Activated naive CD4-positive, alpha-beta T cell treated with anti-CD3 and anti-CD28 coated beads for 36 hours (primary cell): ENCODE results near the gene ARHGAP4. TPM values are rescaled to one million over a fixed set of nuclear protein-coding genes. Genes with fewer than 3 reads are reported as not detected.
A peak's percentile ranks its signal among the peaks of the same experiment; 100 is the strongest.

Experiments
- CTCF ChIA-PET: fragments of 350-600 bp; sonication (Branson Sonifier 250); formaldehyde crosslinking; loops from one replicate; lab custom pipeline; 2021; ENCODE audit warnings: antibody characterized with exemption; lab: Charles Lee
- DNase-seq: peaks from one replicate; pipeline ENCODE4 v3.0.0-alpha.2; 2020
- H3K27ac Mint-ChIP-seq: one replicate; pipeline ENCODE4 v1.8.0; 2021; ENCODE audit warnings: mild to moderate bottlenecking, mixed read lengths
- H3K27me3 Mint-ChIP-seq: one replicate; pipeline ENCODE4 v1.8.0; 2021; ENCODE audit warnings: low read depth, mixed read lengths
- H3K36me3 Mint-ChIP-seq: one replicate; pipeline ENCODE4 v1.8.0; 2021; ENCODE audit warnings: low read depth, mixed read lengths
- H3K4me1 Mint-ChIP-seq: one replicate; pipeline ENCODE4 v1.8.0; 2021; ENCODE audit warnings: low read depth, mixed read lengths
- H3K4me3 Mint-ChIP-seq: one replicate; pipeline ENCODE4 v1.8.0; 2021; ENCODE audit warnings: mild to moderate bottlenecking, moderate library complexity, mixed read lengths
- H3K9me3 Mint-ChIP-seq: one replicate; pipeline ENCODE4 v1.8.0; 2021; ENCODE audit warnings: mixed read lengths
- intact Hi-C: fragments of 100-400 bp; cut with micrococcal nuclease; formaldehyde crosslinking; loops from one replicate; pipeline ENCODE4 v1.15.1; 2023
- total RNA-seq, 2 experiments: library from RNA; stranded (reverse); gene quantifications; one replicate each; pipeline ENCODE4 v1.2.3, GENCODE V29; 2021

ARHGAP4 gene
- total RNA-seq, 2 experiments from 2014 or later: 154 to 161 TPM

DNA sequence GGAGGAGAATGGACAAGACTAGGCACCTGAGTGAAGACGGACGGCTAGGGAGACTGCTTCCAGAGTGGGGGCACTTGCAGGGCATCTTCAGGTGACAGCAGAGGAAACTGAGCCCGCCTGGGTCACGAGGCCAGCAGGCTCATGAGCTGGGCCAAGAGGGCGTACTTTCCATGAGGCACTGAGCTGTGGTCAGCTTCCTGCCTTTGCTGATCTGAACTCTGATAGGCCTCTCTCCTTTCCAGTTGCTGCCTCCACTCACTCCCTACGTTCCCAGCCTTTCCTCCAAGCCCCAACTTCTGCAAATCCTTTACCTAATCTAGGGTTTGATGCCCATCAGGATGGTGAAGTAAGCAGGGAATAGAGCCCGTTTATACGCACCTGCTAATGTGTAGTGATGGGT lies 38.7 kb downstream of the ARHGAP4 start:
- Mint-ChIP-seq H3K27ac (no peak overlapping the region), H3K9me3 (no peaks in the 10 kb centered on the region), H3K27me3 (peaks cover 8% of the 10 kb centered on the region), H3K4me1 (peaks cover 3% of the 10 kb centered on the region), H3K36me3 (no peaks in the 10 kb centered on the region), H3K4me3 (no peak overlapping the region)
- CTCF ChIA-PET: no interaction called here
- intact Hi-C loops: no loop called here
- DNase-seq: no peak

DNA sequence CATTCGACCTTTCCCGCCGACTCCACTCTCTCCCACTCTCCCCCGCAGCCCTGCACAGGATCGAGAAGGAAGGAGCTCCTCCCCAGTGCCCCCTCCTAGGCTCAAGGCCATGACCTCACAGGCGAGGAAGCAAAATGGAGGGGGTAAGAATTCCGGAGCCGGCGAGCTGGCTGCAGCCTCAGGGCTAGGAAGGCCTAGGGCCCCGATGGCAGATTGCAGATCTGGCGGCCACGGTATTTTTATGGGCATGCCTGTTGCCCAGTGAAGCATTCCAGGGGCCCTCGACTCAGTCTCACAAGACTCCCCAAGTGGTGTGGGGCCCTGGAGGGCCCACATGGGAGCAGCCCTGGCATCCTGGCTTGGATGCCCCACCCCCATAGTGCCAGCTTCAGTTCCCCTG lies 39.1 kb downstream of the ARHGAP4 start:
- CTCF ChIA-PET: no interaction called here
- Mint-ChIP-seq H3K9me3 (no peaks in the 10 kb centered on the region), H3K27me3 (peaks cover 8% of the 10 kb centered on the region), H3K4me1 (peaks cover 3% of the 10 kb centered on the region), H3K36me3 (no peaks in the 10 kb centered on the region), H3K27ac (no peak overlapping the region), H3K4me3 (no peak overlapping the region)
- DNase-seq: no peak
- intact Hi-C loops: loop anchor here (1.0 kb wide), 1 partner anchor 13 kb away; no protein-coding TSS in a partner anchor

DNA sequence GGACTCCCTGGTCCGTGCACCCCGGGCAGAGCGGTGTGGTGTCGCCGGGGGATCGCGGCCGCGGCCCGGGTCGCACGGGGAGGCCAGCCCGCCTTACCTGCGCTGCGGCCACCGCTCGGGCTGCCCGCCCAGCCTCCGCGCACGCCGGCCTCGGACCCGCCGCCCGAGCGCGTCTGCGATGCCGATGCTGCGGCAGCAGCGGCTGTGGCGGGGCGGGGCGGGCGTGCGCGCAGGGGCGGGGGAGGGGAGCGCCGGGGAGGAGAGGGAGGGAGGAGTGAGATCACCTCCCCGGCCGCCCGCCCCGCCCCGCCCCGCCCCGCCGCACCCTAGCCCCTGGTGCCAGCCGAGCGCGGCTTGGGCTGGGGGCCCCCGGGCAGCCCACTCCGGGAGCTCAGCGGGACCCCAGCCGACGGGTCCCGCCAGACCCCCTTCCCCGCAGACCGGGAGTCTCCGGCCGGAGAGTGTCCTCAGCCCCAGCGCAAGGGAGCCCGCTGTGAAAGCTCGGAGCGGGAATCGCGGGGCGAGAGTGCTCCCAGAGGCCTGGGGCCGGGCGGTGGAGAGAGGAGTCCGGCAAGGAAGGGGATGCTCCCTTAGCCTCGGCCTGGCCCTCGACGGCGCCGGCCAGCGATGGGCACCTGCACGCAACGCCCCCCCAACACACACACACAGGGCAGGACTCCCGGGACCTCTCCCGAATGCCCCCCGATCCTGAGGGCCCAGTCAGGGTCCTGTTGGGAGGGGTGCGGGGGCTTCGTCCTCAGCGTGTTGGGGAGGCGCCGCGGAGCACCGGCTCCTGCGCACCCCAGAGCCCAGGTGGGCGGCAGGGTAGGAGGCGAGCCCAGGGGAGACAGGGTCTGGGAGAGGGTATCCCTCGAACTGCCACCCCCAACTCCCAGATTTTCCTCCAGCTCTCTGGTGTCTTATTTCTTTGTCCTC lies 39.8 kb downstream of the ARHGAP4 start, which contains the start of gene L1CAM:
L1CAM (minus strand) TSS at position 206 of the 936 bp plus-strand sequence. CDS start 10,337 bp downstream, outside the sequence.
- peaks cover 8% of the 10 kb centered on the region for H3K27me3 Mint-ChIP-seq
- intact Hi-C loops: loop anchor here (1.0 kb wide), 1 partner anchor 14 kb away; no protein-coding TSS in a partner anchor
- peak; percentile 38 for DNase-seq
- H3K4me3 Mint-ChIP-seq: peak within 1 kb of the TSS; percentile 53
- no peaks in the 10 kb centered on the region for H3K36me3 Mint-ChIP-seq
- CTCF ChIA-PET: no interaction called here
- peaks cover 3% of the 10 kb centered on the region for H3K4me1 Mint-ChIP-seq
- H3K27ac Mint-ChIP-seq: no peak within 1 kb of the TSS
- H3K9me3 Mint-ChIP-seq: no peaks in the 10 kb centered on the region

DNA sequence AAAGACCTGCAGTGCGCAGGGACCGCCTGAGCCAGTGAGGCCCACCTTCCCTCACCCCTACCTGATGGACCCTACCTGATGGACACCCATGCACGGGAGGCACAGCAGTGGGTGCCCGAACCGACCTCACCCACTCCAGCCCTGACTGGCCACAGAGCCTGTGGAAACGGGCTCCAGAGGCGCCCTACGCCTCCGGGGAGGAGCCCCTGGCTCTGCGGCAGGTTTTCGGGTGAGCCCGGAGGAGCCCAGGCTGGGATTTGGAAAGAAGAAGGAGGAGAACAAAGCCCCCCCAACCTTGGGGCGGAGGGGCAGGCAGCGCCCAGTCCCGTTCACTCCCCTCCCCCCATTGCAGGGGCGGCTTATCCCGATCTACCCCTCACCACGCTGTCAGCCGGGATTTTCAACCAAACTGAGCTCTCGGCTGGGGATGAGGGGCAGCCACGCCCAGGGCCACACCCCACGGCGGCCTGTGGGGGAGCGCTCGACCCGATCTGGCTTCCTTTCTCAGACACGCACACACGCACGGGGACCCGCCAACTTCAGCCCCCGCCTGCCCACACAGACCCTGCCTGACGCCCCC lies 40.8 kb downstream of the ARHGAP4 start:
- Mint-ChIP-seq H3K36me3 (no peaks in the 10 kb centered on the region), H3K27me3 (peaks cover 8% of the 10 kb centered on the region), H3K4me1 (peaks cover 3% of the 10 kb centered on the region), H3K27ac (no peak overlapping the region), H3K4me3 (peak overlapping the region; percentile 53), H3K9me3 (no peaks in the 10 kb centered on the region)
- no peak for DNase-seq
- intact Hi-C loops: no loop called here
- CTCF ChIA-PET: no interaction called here

DNA sequence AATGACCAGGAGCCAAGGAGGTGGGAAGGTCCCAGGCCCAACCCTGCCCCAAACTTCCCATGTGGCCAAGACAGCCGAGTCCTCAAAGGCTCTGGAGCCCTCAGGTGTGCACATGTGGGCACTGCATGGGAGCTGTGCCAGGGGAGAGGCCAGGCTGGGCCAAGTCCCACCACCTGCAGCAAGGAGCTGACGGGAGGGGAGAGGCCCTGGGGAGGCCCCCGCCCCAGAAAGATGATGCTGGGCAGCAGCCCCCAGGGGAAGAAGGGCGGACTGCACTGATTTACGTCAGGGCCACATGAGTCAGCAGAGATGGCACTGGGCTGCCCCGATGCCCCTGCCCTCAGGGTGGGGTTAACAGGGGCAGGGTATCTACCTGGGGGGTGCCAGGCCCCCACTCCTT lies 41.5 kb downstream of the ARHGAP4 start:
- CTCF ChIA-PET: no interaction called here
- Mint-ChIP-seq H3K4me3 (no peak overlapping the region), H3K27ac (no peak overlapping the region), H3K36me3 (no peaks in the 10 kb centered on the region), H3K27me3 (peaks cover 8% of the 10 kb centered on the region), H3K4me1 (peaks cover 3% of the 10 kb centered on the region), H3K9me3 (no peaks in the 10 kb centered on the region)
- DNase-seq: peak; percentile 41
- intact Hi-C loops: loop anchor here (1.0 kb wide), 1 partner anchor 120 kb away; the partner anchor contains the start of gene PLXNB3

DNA sequence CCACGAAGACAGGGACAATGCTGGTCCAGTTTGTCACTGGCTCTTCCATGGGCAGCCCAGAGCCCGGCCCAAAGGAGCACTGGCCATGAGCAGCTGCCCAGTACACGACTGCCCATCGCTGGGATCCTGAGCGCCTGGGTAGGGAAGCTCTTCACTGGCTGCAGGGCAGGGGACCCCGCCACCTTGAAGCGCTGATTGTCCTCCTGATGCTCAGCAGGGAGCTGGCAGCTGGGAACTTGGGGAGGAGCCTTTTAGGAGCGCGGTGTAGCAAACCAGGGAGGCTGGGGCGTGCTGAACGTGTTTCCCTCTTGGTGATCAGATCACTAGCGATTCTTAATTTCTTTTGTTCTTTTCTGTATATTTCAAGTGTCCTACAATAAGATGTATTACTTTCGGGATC lies 41.9 kb downstream of the ARHGAP4 start:
- intact Hi-C loops: loop anchor here (1.0 kb wide), 1 partner anchor 120 kb away; the partner anchor contains the start of gene PLXNB3
- no peak overlapping the region for H3K27ac Mint-ChIP-seq
- H3K4me1 Mint-ChIP-seq: peaks cover 6% of the 10 kb centered on the region
- H3K27me3 Mint-ChIP-seq: peaks cover 8% of the 10 kb centered on the region
- no peaks in the 10 kb centered on the region for H3K36me3 Mint-ChIP-seq
- H3K4me3 Mint-ChIP-seq: no peak overlapping the region
- no peaks in the 10 kb centered on the region for H3K9me3 Mint-ChIP-seq
- no peak for DNase-seq
- CTCF ChIA-PET: no interaction called here

DNA sequence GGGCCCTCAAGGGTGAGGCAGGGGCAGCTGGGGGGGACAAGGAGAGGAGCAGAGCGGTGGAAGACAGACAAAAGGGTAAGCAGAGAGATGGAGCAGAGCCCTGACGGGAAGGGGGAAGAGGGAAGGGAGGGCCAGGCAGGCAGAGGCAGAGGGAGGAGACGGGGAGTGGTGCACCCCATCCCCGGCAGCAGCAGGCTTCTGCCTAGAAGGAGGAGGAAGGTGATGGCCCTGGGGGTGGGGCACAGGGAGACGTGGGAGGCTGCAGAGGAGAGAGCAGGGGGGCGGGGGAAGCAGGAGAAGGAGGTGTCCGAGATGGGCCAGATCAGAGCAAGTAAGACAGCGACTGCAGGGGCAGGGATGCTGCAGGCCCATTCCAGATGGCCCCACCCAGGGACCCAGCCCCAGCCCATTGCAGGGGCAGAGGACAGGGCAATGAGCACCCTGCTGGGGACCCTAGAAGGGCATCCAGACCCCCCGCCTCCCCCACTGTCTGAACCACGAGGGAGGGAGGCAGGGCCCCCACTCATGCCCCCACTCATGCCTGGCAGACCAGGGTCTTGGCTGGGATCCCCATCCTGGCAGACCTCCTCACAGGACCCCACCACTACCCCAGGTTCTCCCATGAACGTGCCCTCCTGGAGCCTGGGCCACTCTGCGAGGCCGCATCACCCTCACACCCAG lies 42.8 kb downstream of the ARHGAP4 start:
- CTCF ChIA-PET: no interaction called here
- Mint-ChIP-seq H3K36me3 (no peaks in the 10 kb centered on the region), H3K4me3 (no peak overlapping the region), H3K27ac (no peak overlapping the region), H3K27me3 (peaks cover 8% of the 10 kb centered on the region), H3K9me3 (no peaks in the 10 kb centered on the region), H3K4me1 (peaks cover 13% of the 10 kb centered on the region)
- no peak for DNase-seq
- intact Hi-C loops: no loop called here

DNA sequence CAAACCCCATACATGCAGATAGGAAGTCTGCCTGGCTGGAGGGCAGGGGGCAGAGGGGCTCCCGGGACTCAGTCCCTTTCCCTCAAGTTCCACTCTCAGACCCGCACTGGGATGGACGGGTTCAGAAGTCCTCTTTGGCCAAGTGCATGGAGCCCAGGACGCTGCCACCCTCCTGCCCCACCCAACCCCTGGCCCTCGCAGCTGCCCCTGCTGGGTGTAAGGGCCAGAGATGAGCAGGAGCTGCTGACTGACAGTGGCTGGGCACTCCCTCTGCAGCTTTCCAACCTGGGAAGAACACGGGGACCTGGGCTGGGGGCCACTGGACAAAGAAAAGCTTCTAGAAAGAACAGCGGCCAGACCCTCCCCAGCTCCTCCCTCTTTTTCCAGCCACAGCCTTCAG lies 43.5 kb downstream of the ARHGAP4 start:
- Mint-ChIP-seq H3K36me3 (no peaks in the 10 kb centered on the region), H3K9me3 (no peaks in the 10 kb centered on the region), H3K4me3 (no peak overlapping the region), H3K27ac (no peak overlapping the region), H3K4me1 (peaks cover 17% of the 10 kb centered on the region), H3K27me3 (peaks cover 8% of the 10 kb centered on the region)
- CTCF ChIA-PET: no interaction called here
- intact Hi-C loops: no loop called here
- DNase-seq: no peak

DNA sequence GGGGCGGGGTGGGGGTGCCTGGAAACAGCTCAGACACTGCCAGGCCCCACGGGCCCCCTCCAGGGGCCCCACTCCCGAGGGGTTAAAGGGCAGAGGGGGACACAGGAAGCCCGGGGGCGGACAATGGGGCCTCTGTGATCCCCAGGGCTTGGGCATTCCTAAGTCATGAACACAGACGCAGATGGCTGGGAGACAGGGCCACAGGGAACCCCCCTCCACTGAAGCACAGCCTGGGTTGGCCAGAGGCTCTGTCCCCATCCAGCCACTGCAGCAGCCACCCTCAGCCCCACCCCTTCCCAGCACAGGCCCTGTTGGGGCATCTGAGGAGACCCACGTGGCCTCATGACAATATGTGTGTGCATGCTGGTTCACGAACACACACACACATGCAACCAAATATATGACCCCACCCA lies 44.0 kb downstream of the ARHGAP4 start:
- Mint-ChIP-seq H3K27ac (no peak overlapping the region), H3K36me3 (no peaks in the 10 kb centered on the region), H3K9me3 (no peaks in the 10 kb centered on the region), H3K4me1 (peaks cover 17% of the 10 kb centered on the region), H3K4me3 (no peak overlapping the region), H3K27me3 (peaks cover 8% of the 10 kb centered on the region)
- CTCF ChIA-PET: no interaction called here
- DNase-seq: no peak
- intact Hi-C loops: no loop called here

DNA sequence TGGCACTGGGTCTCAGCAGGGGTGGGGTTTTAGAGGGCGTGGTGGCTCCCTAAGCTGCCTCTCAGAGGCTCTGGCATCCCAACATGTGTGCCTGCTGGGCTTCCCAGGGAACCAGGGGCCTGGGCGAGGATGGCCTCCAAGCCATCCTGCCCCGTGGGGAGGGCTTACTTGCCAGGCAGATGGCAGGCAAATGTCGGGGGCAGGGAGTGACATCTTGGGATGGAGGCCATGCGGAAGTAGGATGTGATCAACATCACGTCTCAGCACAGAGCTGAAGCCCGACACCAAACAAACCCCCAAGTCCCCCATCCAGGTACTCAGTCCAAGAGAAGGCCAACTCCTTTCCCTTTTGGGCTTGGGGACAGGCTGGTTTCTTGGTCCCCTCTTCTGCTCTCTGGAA lies 44.8 kb downstream of the ARHGAP4 start:
- H3K27ac Mint-ChIP-seq: no peak overlapping the region
- peaks cover 10% of the 10 kb centered on the region for H3K27me3 Mint-ChIP-seq
- H3K36me3 Mint-ChIP-seq: no peaks in the 10 kb centered on the region
- no peaks in the 10 kb centered on the region for H3K9me3 Mint-ChIP-seq
- peaks cover 18% of the 10 kb centered on the region for H3K4me1 Mint-ChIP-seq
- CTCF ChIA-PET: no interaction called here
- intact Hi-C loops: no loop called here
- DNase-seq: no peak
- H3K4me3 Mint-ChIP-seq: no peak overlapping the region

DNA sequence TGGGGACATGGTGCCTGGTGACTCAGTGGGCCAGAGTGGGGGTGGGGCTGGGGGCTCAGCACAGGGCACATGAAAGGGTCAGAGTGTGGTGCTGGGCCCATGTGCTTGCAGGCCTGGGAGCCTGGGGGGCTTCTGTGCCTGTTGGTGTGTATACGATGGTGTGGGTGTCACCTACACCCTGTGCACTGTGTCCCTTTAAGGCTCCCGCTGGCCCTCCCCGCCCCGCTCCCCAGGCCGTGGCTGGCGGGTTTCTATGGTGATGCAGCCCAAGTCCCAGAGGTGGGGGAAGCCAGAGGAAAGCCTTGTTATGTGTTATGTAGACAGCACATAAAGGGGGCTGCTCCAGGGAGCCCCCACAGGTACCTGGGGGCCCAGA lies 45.6 kb downstream of the ARHGAP4 start:
- Mint-ChIP-seq H3K4me3 (no peak overlapping the region), H3K9me3 (no peaks in the 10 kb centered on the region), H3K36me3 (no peaks in the 10 kb centered on the region), H3K4me1 (peaks cover 21% of the 10 kb centered on the region), H3K27me3 (peaks cover 12% of the 10 kb centered on the region), H3K27ac (no peak overlapping the region)
- CTCF ChIA-PET: no interaction called here
- no peak for DNase-seq
- intact Hi-C loops: no loop called here

DNA sequence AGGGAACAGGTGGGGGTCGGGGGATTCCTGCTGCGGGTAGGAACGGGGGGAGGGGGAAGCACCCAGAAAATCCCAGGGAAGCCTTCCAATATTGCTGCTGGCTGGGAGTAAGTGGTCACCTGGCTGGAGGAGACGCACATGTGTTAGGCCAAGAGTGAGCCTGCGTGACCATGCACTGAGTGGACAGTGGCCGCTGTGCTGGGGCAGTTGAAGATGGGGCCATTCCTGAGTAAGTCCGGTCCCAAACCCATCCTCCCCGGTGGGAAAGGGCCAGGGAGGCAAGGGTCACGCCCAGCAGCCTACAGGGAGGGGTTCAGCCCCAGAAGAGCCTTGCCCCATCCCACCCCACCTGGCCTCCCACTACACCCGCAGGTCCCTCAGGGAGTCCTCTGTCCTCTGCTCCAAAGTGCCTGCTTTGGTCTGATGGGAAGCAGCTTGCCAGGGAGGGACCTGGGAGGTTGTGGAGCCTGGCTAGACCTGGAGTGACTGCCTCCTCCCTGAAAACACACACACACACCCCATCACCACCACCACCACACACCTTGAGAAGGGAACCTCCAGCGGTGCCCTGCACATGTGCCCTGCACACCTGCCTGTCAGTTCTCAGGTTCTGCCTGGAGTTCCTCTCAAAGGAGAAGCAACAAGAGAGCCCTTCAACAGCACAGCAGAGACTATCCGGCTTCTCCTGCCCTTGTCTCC lies 46.2 kb downstream of the ARHGAP4 start:
- DNase-seq: no peak
- H3K4me3 Mint-ChIP-seq: no peak overlapping the region
- CTCF ChIA-PET: no interaction called here
- H3K36me3 Mint-ChIP-seq: no peaks in the 10 kb centered on the region
- H3K4me1 Mint-ChIP-seq: peaks cover 20% of the 10 kb centered on the region
- no peaks in the 10 kb centered on the region for H3K9me3 Mint-ChIP-seq
- peaks cover 8% of the 10 kb centered on the region for H3K27me3 Mint-ChIP-seq
- H3K27ac Mint-ChIP-seq: no peak overlapping the region
- intact Hi-C loops: loop anchor here (5.0 kb wide), 1 partner anchor 58 kb away; no protein-coding TSS in a partner anchor
